ENCODE results near the gene RACGAP1. TPM values are rescaled to one million over a fixed set of nuclear protein-coding genes. Genes with fewer than 3 reads are reported as not detected.

The RACGAP1 gene
- total RNA-seq: 23.5 TPM

DNA sequence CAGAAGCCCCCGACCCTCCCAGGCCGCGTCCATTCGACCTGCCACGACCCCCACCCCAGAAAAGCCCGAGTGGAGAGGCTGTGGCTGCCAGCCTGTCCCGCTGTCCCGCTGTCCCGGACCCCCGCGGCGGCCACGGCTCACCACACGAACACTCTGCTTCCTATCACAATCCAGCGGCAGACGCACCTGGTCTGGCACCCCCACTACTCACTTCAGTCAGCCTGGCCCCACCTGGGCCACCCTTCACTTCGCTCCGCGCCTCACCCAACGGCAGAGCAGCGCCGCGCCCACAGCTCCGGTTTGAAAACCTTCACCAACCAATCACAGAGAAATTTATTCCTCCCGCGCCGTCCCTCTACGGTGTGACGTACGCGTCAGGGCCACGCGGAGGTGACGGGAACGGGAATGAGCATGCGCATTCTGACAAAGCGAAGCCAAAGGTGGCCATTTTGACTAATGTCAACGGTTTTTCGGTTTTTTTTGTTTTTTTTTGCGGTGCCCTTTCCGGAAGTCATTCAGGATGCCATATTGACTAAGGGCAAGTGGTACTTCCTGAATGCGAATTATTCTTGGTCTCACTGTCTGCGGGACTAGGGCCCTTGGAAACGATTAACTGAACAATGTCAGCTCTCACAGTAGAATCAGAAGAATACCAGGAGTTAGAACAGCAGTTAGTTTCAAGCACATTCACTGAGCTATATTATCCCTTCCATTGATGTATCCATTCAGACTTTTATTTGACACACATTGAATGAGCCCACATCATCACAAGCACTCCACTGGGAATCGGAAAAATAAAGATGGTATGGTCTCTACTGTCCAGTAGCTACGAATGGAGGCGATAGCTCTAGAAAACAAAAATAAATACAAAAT lies at the start of gene RACGAP1:
TSS of gene RACGAP1 (minus strand) at position 308 of the 873 bp plus-strand sequence. CDS start 8,779 bp downstream, outside the sequence.
- Histone ChIP-seq H3K27ac (ENCODE audit: low read depth, low read length) (no peak within 1 kb of the TSS), H3K36me3 (ENCODE audit: control insufficient read depth in 3 of 3, insufficient read depth in 3 of 3, low read length in 3 of 3) (no peaks in the 10 kb centered on the region), H3K9me3 (ENCODE audit: control insufficient read depth in 3 of 3, low read length in 3 of 3) (no peaks in the 10 kb centered on the region), H3K27me3 (ENCODE audit: control insufficient read depth in 3 of 3, insufficient read depth in 3 of 3, low read length in 3 of 3) (no peaks in the 10 kb centered on the region), H3K4me3 (ENCODE audit: low read length in 3 of 3) (peak within 1 kb of the TSS; percentile 72 to 91 (median 83)), H3K9ac (ENCODE audit: low read depth in 1 of 3, low read length in 3 of 3) (peak within 1 kb of the TSS; percentile 61 to 77 (median 71)), H3K4me1 (ENCODE audit: control insufficient read depth in 3 of 3, insufficient read depth in 3 of 3, low read length in 3 of 3) (peaks cover 3 to 6% (median 6%) of the 10 kb centered on the region in 3 donors)

GRCh38 chr12:50073712-50074111 lies 48.4 kb upstream of the RACGAP1 start:
- no peak overlapping the region for H3K4me3 ChIP-seq (ENCODE audit: low read length in 3 of 3)
- no peaks in the 10 kb centered on the region for H3K27me3 ChIP-seq (ENCODE audit: control insufficient read depth in 3 of 3, insufficient read depth in 3 of 3, low read length in 3 of 3)
- no peak overlapping the region for H3K9ac ChIP-seq (ENCODE audit: low read depth in 1 of 3, low read length in 3 of 3)
- H3K9me3 ChIP-seq (ENCODE audit: control insufficient read depth in 3 of 3, low read length in 3 of 3): no peaks in the 10 kb centered on the region
- H3K4me1 ChIP-seq (ENCODE audit: control insufficient read depth in 3 of 3, insufficient read depth in 3 of 3, low read length in 3 of 3): peaks cover 8 to 11% (median 10%) of the 10 kb centered on the region in 3 donors
- H3K36me3 ChIP-seq (ENCODE audit: control insufficient read depth in 3 of 3, insufficient read depth in 3 of 3, low read length in 3 of 3): no peaks in the 10 kb centered on the region
- H3K27ac ChIP-seq (ENCODE audit: low read depth, low read length): no peak overlapping the region

- H3K9me3 ChIP-seq (ENCODE audit: control insufficient read depth in 3 of 3, low read length in 3 of 3): no peaks in the 10 kb centered on the region
- H3K9ac ChIP-seq (ENCODE audit: low read depth in 1 of 3, low read length in 3 of 3): no peak overlapping the region
- no peak overlapping the region for H3K27ac ChIP-seq (ENCODE audit: low read depth, low read length)
- H3K27me3 ChIP-seq (ENCODE audit: control insufficient read depth in 3 of 3, insufficient read depth in 3 of 3, low read length in 3 of 3): no peaks in the 10 kb centered on the region
- peaks cover 8 to 11% (median 10%) of the 10 kb centered on the region in 3 donors for H3K4me1 ChIP-seq (ENCODE audit: control insufficient read depth in 3 of 3, insufficient read depth in 3 of 3, low read length in 3 of 3)
- no peak overlapping the region for H3K4me3 ChIP-seq (ENCODE audit: low read length in 3 of 3)
- H3K36me3 ChIP-seq (ENCODE audit: control insufficient read depth in 3 of 3, insufficient read depth in 3 of 3, low read length in 3 of 3): no peaks in the 10 kb centered on the region
Measured at GRCh38 chr12:50073206-50073605, 47.9 kb upstream of the RACGAP1 start.

GRCh38 chr12:50072198-50072907 lies 47.1 kb upstream of the RACGAP1 start:
- Histone ChIP-seq H3K27me3 (ENCODE audit: control insufficient read depth in 3 of 3, insufficient read depth in 3 of 3, low read length in 3 of 3) (no peaks in the 10 kb centered on the region), H3K27ac (ENCODE audit: low read depth, low read length) (no peak overlapping the region), H3K9ac (ENCODE audit: low read depth in 1 of 3, low read length in 3 of 3) (no peak overlapping the region), H3K36me3 (ENCODE audit: control insufficient read depth in 3 of 3, insufficient read depth in 3 of 3, low read length in 3 of 3) (no peaks in the 10 kb centered on the region), H3K4me3 (ENCODE audit: low read length in 3 of 3) (no peak overlapping the region), H3K9me3 (ENCODE audit: control insufficient read depth in 3 of 3, low read length in 3 of 3) (no peaks in the 10 kb centered on the region), H3K4me1 (ENCODE audit: control insufficient read depth in 3 of 3, insufficient read depth in 3 of 3, low read length in 3 of 3) (peaks cover 8 to 11% (median 10%) of the 10 kb centered on the region in 3 donors)

DNA sequence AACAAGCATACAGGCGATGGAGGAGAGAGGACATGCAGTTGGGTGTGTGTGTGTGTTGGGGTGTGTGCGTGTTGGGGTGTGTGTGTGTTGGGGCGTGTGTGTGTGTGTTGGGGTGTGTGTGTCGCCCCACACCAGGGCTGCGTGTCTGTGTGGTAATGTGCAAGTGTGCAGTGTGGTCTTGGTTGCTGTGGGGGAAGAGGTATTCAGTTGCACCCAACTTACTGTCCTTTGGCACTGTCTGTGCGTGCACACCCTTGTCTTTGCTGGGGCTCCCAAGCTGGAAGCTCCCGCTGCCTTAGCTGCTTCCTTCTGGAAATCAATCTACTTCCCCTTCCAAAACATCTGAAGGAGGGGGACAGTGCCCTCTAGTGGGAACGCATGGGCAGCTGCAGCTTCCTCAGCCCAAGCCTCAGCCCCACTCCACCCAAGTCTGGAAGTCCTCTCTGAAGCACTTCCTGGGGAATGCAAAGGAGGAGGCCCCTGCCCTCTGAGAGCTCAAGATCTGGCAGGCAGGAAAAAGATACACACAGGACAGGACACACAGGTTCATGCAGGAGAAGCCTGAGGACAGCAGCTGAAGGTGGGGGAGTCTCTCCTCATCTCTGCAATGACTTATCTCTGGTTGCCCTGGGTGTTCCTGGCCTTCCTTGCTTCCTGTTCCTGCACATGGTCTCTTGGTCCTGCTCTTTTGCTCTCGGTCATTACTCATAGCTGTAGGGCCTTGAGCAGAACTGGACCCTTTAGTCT lies 45.2 kb upstream of the RACGAP1 start:
- no peaks in the 10 kb centered on the region for H3K9me3 ChIP-seq (ENCODE audit: control insufficient read depth in 3 of 3, low read length in 3 of 3)
- no peaks in the 10 kb centered on the region for H3K27me3 ChIP-seq (ENCODE audit: control insufficient read depth in 3 of 3, insufficient read depth in 3 of 3, low read length in 3 of 3)
- peak overlapping the region in 2 of 3 donors; percentile 13 to 68 for H3K4me3 ChIP-seq (ENCODE audit: low read length in 3 of 3)
- H3K9ac ChIP-seq (ENCODE audit: low read depth in 1 of 3, low read length in 3 of 3): peak overlapping the region in 1 of 3 donors; percentile 25
- no peaks in the 10 kb centered on the region for H3K36me3 ChIP-seq (ENCODE audit: control insufficient read depth in 3 of 3, insufficient read depth in 3 of 3, low read length in 3 of 3)
- H3K4me1 ChIP-seq (ENCODE audit: control insufficient read depth in 3 of 3, insufficient read depth in 3 of 3, low read length in 3 of 3): peaks cover 8 to 14% (median 11%) of the 10 kb centered on the region in 3 donors
- H3K27ac ChIP-seq (ENCODE audit: low read depth, low read length): no peak overlapping the region

DNA sequence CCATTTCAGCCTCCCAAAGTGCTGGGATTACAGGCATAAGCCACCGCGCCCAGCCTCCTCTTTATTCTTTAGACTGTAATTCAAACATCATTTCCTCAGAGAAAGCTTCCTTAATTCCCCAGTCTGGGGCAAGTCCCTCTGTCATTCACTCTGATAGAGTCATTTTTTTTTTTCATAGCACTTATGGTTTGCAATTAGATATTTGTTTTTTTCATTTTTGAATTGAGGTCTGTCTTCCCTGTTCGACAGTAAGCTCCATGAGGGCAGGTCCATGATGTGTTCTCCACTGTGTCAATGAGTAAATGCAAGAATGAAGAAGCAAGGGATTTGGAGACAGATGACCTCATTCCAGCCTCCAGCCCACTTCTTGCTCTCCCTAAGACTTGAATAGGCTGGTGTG lies 44.2 kb upstream of the RACGAP1 start:
- H3K9me3 ChIP-seq (ENCODE audit: control insufficient read depth in 3 of 3, low read length in 3 of 3): no peaks in the 10 kb centered on the region
- H3K4me3 ChIP-seq (ENCODE audit: low read length in 3 of 3): no peak overlapping the region
- no peak overlapping the region for H3K9ac ChIP-seq (ENCODE audit: low read depth in 1 of 3, low read length in 3 of 3)

DNA sequence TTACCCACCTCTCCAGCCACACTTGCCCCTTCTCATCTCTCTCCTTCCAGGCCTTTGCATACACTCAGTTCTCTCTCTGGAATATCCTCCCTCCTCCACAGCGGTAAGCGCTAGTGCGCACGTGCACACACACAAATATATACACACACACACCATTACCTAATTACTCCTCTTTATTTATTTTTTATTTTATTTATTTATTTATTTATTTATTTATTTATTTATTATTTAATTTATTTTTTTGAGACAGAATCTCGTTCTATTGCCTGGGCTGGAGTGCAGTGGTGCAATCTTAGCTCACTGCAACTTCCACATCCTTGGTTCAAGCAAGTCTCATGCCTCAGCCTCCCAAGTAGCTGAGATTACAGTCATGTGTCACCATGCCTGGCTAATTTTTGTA lies 43.8 kb upstream of the RACGAP1 start:
- no peak overlapping the region for H3K9ac ChIP-seq (ENCODE audit: low read depth in 1 of 3, low read length in 3 of 3)
- H3K27me3 ChIP-seq (ENCODE audit: control insufficient read depth in 3 of 3, insufficient read depth in 3 of 3, low read length in 3 of 3): peaks cover 0 to 2% (median 0%) of the 10 kb centered on the region in 3 donors
- no peak overlapping the region for H3K4me3 ChIP-seq (ENCODE audit: low read length in 3 of 3)
- no peaks in the 10 kb centered on the region for H3K36me3 ChIP-seq (ENCODE audit: control insufficient read depth in 3 of 3, insufficient read depth in 3 of 3, low read length in 3 of 3)
- H3K4me1 ChIP-seq (ENCODE audit: control insufficient read depth in 3 of 3, insufficient read depth in 3 of 3, low read length in 3 of 3): peaks cover 4 to 11% (median 9%) of the 10 kb centered on the region in 3 donors
- no peak overlapping the region for H3K27ac ChIP-seq (ENCODE audit: low read depth, low read length)
- no peaks in the 10 kb centered on the region for H3K9me3 ChIP-seq (ENCODE audit: control insufficient read depth in 3 of 3, low read length in 3 of 3)

More for the DNA sequence above, 44.2 kb upstream of the RACGAP1 start:
- Histone ChIP-seq H3K27ac (ENCODE audit: low read depth, low read length) (no peak overlapping the region), H3K4me1 (ENCODE audit: control insufficient read depth in 3 of 3, insufficient read depth in 3 of 3, low read length in 3 of 3) (peaks cover 4 to 11% (median 9%) of the 10 kb centered on the region in 3 donors), H3K27me3 (ENCODE audit: control insufficient read depth in 3 of 3, insufficient read depth in 3 of 3, low read length in 3 of 3) (peaks cover 0 to under 1% (median 0%) of the 10 kb centered on the region in 3 donors), H3K36me3 (ENCODE audit: control insufficient read depth in 3 of 3, insufficient read depth in 3 of 3, low read length in 3 of 3) (no peaks in the 10 kb centered on the region)

GRCh38 chr12:50066402-50066801 lies 41.1 kb upstream of the RACGAP1 start:
- Histone ChIP-seq H3K9ac (ENCODE audit: low read depth in 1 of 3, low read length in 3 of 3) (no peak overlapping the region), H3K9me3 (ENCODE audit: control insufficient read depth in 3 of 3, low read length in 3 of 3) (no peaks in the 10 kb centered on the region), H3K27ac (ENCODE audit: low read depth, low read length) (no peak overlapping the region), H3K4me3 (ENCODE audit: low read length in 3 of 3) (no peak overlapping the region), H3K4me1 (ENCODE audit: control insufficient read depth in 3 of 3, insufficient read depth in 3 of 3, low read length in 3 of 3) (peaks cover 4 to 11% (median 11%) of the 10 kb centered on the region in 3 donors), H3K27me3 (ENCODE audit: control insufficient read depth in 3 of 3, insufficient read depth in 3 of 3, low read length in 3 of 3) (peaks cover 0 to 3% (median 2%) of the 10 kb centered on the region in 3 donors), H3K36me3 (ENCODE audit: control insufficient read depth in 3 of 3, insufficient read depth in 3 of 3, low read length in 3 of 3) (no peaks in the 10 kb centered on the region)

GRCh38 chr12:50065726-50066310 lies 40.5 kb upstream of the RACGAP1 start:
- Histone ChIP-seq H3K36me3 (ENCODE audit: control insufficient read depth in 3 of 3, insufficient read depth in 3 of 3, low read length in 3 of 3) (no peaks in the 10 kb centered on the region), H3K9me3 (ENCODE audit: control insufficient read depth in 3 of 3, low read length in 3 of 3) (no peaks in the 10 kb centered on the region), H3K4me3 (ENCODE audit: low read length in 3 of 3) (no peak overlapping the region), H3K9ac (ENCODE audit: low read depth in 1 of 3, low read length in 3 of 3) (no peak overlapping the region), H3K4me1 (ENCODE audit: control insufficient read depth in 3 of 3, insufficient read depth in 3 of 3, low read length in 3 of 3) (peaks cover 6 to 14% (median 11%) of the 10 kb centered on the region in 3 donors), H3K27me3 (ENCODE audit: control insufficient read depth in 3 of 3, insufficient read depth in 3 of 3, low read length in 3 of 3) (peaks cover 0 to 3% (median 2%) of the 10 kb centered on the region in 3 donors), H3K27ac (ENCODE audit: low read depth, low read length) (no peak overlapping the region)
